GM23248 (cell line): ENCODE data around the gene ATRX. TPM values are rescaled to one million over a fixed set of nuclear protein-coding genes. Genes with fewer than 3 reads are reported as not detected.
"Not testable (repeated sequence)": the region's sequence is repeated elsewhere in the genome, so short reads cannot be mapped to it uniquely, and the experiment has no call there.

Experiments used
- DNase-seq: peaks from one replicate; pipeline ENCODE4 v3.0.0-alpha.2; 2015
- H2AFZ ChIP-seq: fragments of 200-600 bp; sonication (generic); 2 replicates; pipeline ENCODE4 v1.6.1; 2016; ENCODE audit warnings: antibody characterized with exemption
- H3F3A ChIP-seq: fragments of 200-600 bp; sonication (generic); 2 replicates; pipeline ENCODE4 v1.6.1; 2016; ENCODE audit warnings: mild to moderate bottlenecking, antibody characterized with exemption, mixed run types; ENCODE audit not compliant: insufficient read depth
- H3K27ac ChIP-seq: fragments of 200-600 bp; sonication (generic); 2 replicates; pipeline ENCODE4 v1.5.1; 2016; ENCODE audit warnings: mild to moderate bottlenecking
- H3K27me3 ChIP-seq: fragments of 200-600 bp; sonication (generic); replicated peaks from 2 replicates; pipeline ENCODE4 v1.6.1; 2016; ENCODE audit warnings: mild to moderate bottlenecking; ENCODE audit not compliant: insufficient read depth
- H3K36me3 ChIP-seq: fragments of 200-600 bp; sonication (generic); 2 replicates; pipeline ENCODE4 v1.6.1; 2016; ENCODE audit warnings: low read depth, mild to moderate bottlenecking
- H3K4me1 ChIP-seq: fragments of 200-600 bp; sonication (generic); 2 replicates; pipeline ENCODE4 v1.6.1; 2016; ENCODE audit warnings: mild to moderate bottlenecking; ENCODE audit not compliant: insufficient read depth
- H3K4me2 ChIP-seq: fragments of 200-600 bp; sonication (generic); one replicate; pipeline ENCODE4 v1.6.1; 2016; ENCODE audit warnings: mild to moderate bottlenecking; ENCODE audit not compliant: unreplicated experiment
- H3K4me3 ChIP-seq: fragments of 200-600 bp; sonication (generic); 2 replicates; pipeline ENCODE4 v1.5.1; 2016; ENCODE audit warnings: mild to moderate bottlenecking
- H3K79me2 ChIP-seq: fragments of 200-600 bp; sonication (generic); 2 replicates; pipeline ENCODE4 v1.6.1; 2016; ENCODE audit warnings: mild to moderate bottlenecking; ENCODE audit not compliant: insufficient read depth
- H3K9ac ChIP-seq: fragments of 200-600 bp; sonication (generic); 2 replicates; pipeline ENCODE4 v1.6.1; 2016; ENCODE audit warnings: mild to moderate bottlenecking
- H3K9me2 ChIP-seq: fragments of 200-600 bp; sonication (generic); 2 replicates; pipeline ENCODE4 v1.6.1; 2016; ENCODE audit warnings: mixed run types, mild to moderate bottlenecking, moderate library complexity; ENCODE audit not compliant: insufficient read depth
- H3K9me3 ChIP-seq: fragments of 200-600 bp; sonication (generic); one replicate; pipeline ENCODE4 v1.6.1; 2017; ENCODE audit warnings: low read depth
- H4K20me1 ChIP-seq: fragments of 200-600 bp; sonication (generic); 2 replicates; pipeline ENCODE4 v1.6.0; 2016; ENCODE audit not compliant: insufficient read depth
- EZH2 ChIP-seq: fragments of 200-600 bp; sonication (generic); IDR thresholded peaks from 2 replicates; pipeline ENCODE4 v1.6.1; 2018; ENCODE audit warnings: antibody characterized with exemption, mild to moderate bottlenecking; ENCODE audit not compliant: insufficient read depth, poor library complexity, severe bottlenecking
- EZH2phosphoT487 ChIP-seq: fragments of 200-600 bp; sonication (generic); IDR thresholded peaks from 2 replicates; pipeline ENCODE4 v1.6.1; 2018; ENCODE audit warnings: antibody characterized with exemption, moderate library complexity, mild to moderate bottlenecking, low read depth; ENCODE audit not compliant: insufficient read depth
- WGBS, 2 experiments: methylation state at CpG; one replicate each; pipeline ENCODE4 v1.1.6; 2015 to 2017; ENCODE audit warnings: low lambda C conversion rate in 2 of 2, low coverage in 1 of 2; ENCODE audit errors: missing lambda C conversion rate in 2 of 2; 5-methylcytosine and 5-hydroxymethylcytosine counted together
- in situ Hi-C: fragments of 300-500 bp; cut with MboI; formaldehyde crosslinking; loops from 2 replicates; pipeline ENCODE4 v1.15.0; 2020
- polyA plus RNA-seq: library from polyadenylated mRNA; unstranded; fragments of >200 nt; fragmentation: Nextera tagmentation; extraction: Ambion mirVana; gene quantifications from 2 replicates; pipeline ENCODE4 v1.2.1, GENCODE V29; 2016
- total RNA-seq: library from RNA; depleted of rRNA; stranded (reverse); fragments of >200 nt; shearing (Covaris generic); gene quantifications from 2 replicates; pipeline ENCODE4 v1.2.3, GENCODE V29; 2014; rRNA removed

The ATRX gene, protein sequence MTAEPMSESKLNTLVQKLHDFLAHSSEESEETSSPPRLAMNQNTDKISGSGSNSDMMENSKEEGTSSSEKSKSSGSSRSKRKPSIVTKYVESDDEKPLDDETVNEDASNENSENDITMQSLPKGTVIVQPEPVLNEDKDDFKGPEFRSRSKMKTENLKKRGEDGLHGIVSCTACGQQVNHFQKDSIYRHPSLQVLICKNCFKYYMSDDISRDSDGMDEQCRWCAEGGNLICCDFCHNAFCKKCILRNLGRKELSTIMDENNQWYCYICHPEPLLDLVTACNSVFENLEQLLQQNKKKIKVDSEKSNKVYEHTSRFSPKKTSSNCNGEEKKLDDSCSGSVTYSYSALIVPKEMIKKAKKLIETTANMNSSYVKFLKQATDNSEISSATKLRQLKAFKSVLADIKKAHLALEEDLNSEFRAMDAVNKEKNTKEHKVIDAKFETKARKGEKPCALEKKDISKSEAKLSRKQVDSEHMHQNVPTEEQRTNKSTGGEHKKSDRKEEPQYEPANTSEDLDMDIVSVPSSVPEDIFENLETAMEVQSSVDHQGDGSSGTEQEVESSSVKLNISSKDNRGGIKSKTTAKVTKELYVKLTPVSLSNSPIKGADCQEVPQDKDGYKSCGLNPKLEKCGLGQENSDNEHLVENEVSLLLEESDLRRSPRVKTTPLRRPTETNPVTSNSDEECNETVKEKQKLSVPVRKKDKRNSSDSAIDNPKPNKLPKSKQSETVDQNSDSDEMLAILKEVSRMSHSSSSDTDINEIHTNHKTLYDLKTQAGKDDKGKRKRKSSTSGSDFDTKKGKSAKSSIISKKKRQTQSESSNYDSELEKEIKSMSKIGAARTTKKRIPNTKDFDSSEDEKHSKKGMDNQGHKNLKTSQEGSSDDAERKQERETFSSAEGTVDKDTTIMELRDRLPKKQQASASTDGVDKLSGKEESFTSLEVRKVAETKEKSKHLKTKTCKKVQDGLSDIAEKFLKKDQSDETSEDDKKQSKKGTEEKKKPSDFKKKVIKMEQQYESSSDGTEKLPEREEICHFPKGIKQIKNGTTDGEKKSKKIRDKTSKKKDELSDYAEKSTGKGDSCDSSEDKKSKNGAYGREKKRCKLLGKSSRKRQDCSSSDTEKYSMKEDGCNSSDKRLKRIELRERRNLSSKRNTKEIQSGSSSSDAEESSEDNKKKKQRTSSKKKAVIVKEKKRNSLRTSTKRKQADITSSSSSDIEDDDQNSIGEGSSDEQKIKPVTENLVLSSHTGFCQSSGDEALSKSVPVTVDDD (N-terminal part only)
- total RNA-seq (35.2 and 74.6 TPM in 2 replicates), polyA plus RNA-seq (46.1 and 52.7 TPM in 2 replicates)

DNA sequence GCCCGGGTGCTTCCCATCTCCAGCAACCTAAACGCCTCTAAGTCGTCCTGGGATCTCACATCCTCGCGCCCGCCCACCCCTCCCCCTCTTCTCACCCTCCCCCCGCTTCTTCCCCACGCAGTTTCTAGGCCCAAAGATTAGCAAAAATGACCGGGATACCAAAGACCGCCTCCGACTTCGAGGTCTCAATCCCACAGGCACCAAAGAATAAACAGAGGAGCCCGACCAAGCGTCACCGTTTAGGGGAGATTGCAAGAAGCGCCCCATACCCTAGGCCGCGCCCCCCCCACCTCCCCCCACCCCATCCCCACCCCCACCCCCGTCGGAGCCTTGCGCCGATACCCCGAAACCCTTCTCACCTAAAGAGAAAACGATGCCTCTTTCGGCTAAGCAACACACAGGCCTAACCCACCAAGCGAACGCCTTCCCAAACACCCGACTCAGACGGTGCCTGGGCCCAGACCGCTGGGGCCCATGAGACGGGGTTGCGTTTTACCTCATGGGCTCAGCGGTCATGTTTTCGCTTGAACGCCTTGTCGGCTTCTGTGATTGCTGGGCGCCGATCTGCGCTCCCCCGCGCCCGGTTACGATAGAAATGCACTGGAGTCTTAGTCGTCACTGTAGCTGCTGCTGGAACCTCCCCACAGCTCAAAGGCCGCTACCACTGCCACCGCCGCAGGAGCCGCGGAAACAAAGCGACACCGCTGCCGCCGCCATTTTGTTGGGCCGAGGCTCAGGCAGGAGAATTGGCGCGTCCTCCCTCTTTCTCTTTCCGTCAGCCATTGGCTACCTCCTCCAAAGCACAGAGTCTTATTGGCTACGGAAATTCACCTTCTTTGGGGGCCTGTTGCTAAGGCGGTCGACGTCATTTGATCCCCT lies at the start of gene ATRX:
ATRX (minus strand) TSS at position 731 of the 879 bp plus-strand sequence; CDS start at position 516, 215 bp downstream.
- Histone ChIP-seq H3K4me1 (peaks cover 7% of the 10 kb centered on the region), H3K9me2 (no peaks in the 10 kb centered on the region), H3K27me3 (no peaks in the 10 kb centered on the region), H3K9ac (peak within 1 kb of the TSS; percentile 99), H2AFZ (peak within 1 kb of the TSS; percentile 95), H3K4me2 (peak within 1 kb of the TSS; percentile 78), H3K4me3 (peak within 1 kb of the TSS; percentile 87), H3K27ac (peak within 1 kb of the TSS; percentile 90), H3K79me2 (peaks cover 60% of the 10 kb centered on the region), H3K36me3 (no peaks in the 10 kb centered on the region), H3F3A (no peaks in the 10 kb centered on the region), H3K9me3 (no peaks in the 10 kb centered on the region), H4K20me1 (peaks cover 6% of the 10 kb centered on the region; the same call in 1 of the 2 replicates)
- 1 to 3% methylated on average over 27 to 48 of the region's 61 CpGs for WGBS, 2 experiments
- TF ChIP-seq EZH2 (no peak), EZH2phosphoT487 (no peak)
- DNase-seq: peak; percentile 87
- in situ Hi-C loops: no loop called here

DNA sequence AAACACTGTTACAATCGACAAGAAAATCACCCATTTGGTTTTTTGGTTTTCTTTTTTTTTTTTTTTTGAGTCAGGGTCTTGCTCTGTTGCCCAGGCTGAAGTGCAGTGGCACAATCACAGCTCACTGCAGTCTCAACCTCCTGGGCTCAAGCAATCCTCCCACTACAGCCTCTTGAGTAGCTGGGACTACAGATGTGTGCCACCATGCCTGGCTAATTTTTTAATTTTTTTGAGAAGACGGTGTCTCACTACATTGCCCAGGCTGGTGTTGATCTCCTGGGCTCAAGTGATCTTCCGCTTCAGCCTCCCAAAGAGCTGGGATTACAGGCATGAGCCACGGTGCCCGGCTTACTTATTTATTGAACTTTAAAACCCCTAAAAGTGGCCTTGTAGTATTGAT lies 45.5 kb upstream of the ATRX start:
- H3K9ac ChIP-seq, H3K4me3 ChIP-seq, in situ Hi-C loops, H4K20me1 ChIP-seq, H3F3A ChIP-seq, H3K4me1 ChIP-seq, H3K9me3 ChIP-seq, DNase-seq, H3K27me3 ChIP-seq, H3K79me2 ChIP-seq, H3K4me2 ChIP-seq, H3K36me3 ChIP-seq, H2AFZ ChIP-seq, H3K27ac ChIP-seq, H3K9me2 ChIP-seq: not testable (repeated sequence)
- WGBS, 2 experiments: 79 to 85% methylated on average over 5 of the region's 5 CpGs

DNA sequence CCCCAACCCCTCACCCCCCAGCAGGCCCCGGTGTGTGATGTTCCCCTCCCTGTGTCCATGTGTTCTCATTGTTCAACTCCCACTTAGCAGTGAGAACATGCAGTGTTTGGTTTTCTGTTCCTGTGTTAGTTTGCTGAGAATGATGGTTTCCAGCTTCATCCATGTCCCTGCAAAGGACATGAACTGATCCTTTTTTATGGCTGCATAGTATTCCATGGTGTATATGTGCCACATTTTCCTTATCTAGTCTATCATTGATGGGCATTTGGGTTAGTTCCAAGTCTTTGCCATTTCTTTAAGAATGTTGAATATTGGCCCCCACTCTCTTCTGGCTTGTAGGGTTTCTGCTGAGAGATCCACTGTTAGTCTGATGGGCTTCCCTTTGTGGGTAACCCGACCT lies 36.0 kb upstream of the ATRX start:
- H3K27ac ChIP-seq, H3K4me3 ChIP-seq, H3K9ac ChIP-seq, H4K20me1 ChIP-seq, H3K4me1 ChIP-seq, DNase-seq, H3K36me3 ChIP-seq, H3K9me2 ChIP-seq, H3K27me3 ChIP-seq, in situ Hi-C loops, H3F3A ChIP-seq, H3K79me2 ChIP-seq, H3K4me2 ChIP-seq, H3K9me3 ChIP-seq, H2AFZ ChIP-seq: not testable (repeated sequence)
- 100% methylated on average over 2 of the region's 2 CpGs for WGBS, 2 experiments
